IPS-NIHi7 (cell line): ENCODE results near the gene FOXJ3.

Source experiments
- DNase-seq: peaks from one replicate; pipeline ENCODE4 v3.0.0; 2012; ENCODE audit warnings: mixed read lengths; ENCODE audit errors: extremely low spot score

The FOXJ3 gene

GRCh38 chr1:42144711-42145388 is 190.2 kb downstream of the FOXJ3 start:
- DNase-seq: no peak

GRCh38 chr1:42143896-42144710 is 190.9 kb downstream of the FOXJ3 start:
- no peak for DNase-seq

GRCh38 chr1:42142894-42143675 is 191.9 kb downstream of the FOXJ3 start:
- DNase-seq: no peak

- DNase-seq: no peak
These were observed 193.1 kb downstream of the FOXJ3 start for GRCh38 chr1:42141978-42142377.

GRCh38 chr1:42140191-42140590 is 194.8 kb downstream of the FOXJ3 start:
- DNase-seq: no peak

GRCh38 chr1:42139444-42139843 is 195.6 kb downstream of the FOXJ3 start:
- no peak for DNase-seq

- DNase-seq: no peak
These were observed 196.4 kb downstream of the FOXJ3 start for GRCh38 chr1:42138586-42138985.

- no peak for DNase-seq
These were observed 197.3 kb downstream of the FOXJ3 start for GRCh38 chr1:42137766-42138165.

GRCh38 chr1:42136466-42136865 is 198.6 kb downstream of the FOXJ3 start:
- DNase-seq: no peak

GRCh38 chr1:42135426-42135825 is 199.6 kb downstream of the FOXJ3 start:
- no peak for DNase-seq

- DNase-seq: no peak
These were observed 201.1 kb downstream of the FOXJ3 start for GRCh38 chr1:42133809-42134526.

- no peak for DNase-seq
These were observed 201.6 kb downstream of the FOXJ3 start for GRCh38 chr1:42133390-42133789.

- DNase-seq: no peak
These were observed 204.9 kb downstream of the FOXJ3 start for GRCh38 chr1:42130061-42130660.

GRCh38 chr1:42128964-42129363 is 206.1 kb downstream of the FOXJ3 start:
- DNase-seq: no peak

- no peak for DNase-seq
These were observed 206.5 kb downstream of the FOXJ3 start for GRCh38 chr1:42128499-42128898.

GRCh38 chr1:42127767-42128166 is 207.3 kb downstream of the FOXJ3 start:
- no peak for DNase-seq
